HG03159 (cell line): ENCODE measurements around the gene SMIM44.
"Not testable (repeated sequence)": the region's sequence is repeated elsewhere in the genome, so short reads cannot be mapped to it uniquely, and the experiment has no call there.

Experiments used
- ATAC-seq: cut with Tn5 transposase; IDR thresholded peaks from one replicate; pipeline ENCODE4 v1.9.1; 2021; ENCODE audit warnings: mild to moderate bottlenecking, moderate library complexity; ENCODE audit not compliant: unreplicated experiment

The SMIM44 gene

GRCh38 chr19:3459089-3459881 is 24.0 kb downstream of the SMIM44 start:
- ATAC-seq: no peak

DNA sequence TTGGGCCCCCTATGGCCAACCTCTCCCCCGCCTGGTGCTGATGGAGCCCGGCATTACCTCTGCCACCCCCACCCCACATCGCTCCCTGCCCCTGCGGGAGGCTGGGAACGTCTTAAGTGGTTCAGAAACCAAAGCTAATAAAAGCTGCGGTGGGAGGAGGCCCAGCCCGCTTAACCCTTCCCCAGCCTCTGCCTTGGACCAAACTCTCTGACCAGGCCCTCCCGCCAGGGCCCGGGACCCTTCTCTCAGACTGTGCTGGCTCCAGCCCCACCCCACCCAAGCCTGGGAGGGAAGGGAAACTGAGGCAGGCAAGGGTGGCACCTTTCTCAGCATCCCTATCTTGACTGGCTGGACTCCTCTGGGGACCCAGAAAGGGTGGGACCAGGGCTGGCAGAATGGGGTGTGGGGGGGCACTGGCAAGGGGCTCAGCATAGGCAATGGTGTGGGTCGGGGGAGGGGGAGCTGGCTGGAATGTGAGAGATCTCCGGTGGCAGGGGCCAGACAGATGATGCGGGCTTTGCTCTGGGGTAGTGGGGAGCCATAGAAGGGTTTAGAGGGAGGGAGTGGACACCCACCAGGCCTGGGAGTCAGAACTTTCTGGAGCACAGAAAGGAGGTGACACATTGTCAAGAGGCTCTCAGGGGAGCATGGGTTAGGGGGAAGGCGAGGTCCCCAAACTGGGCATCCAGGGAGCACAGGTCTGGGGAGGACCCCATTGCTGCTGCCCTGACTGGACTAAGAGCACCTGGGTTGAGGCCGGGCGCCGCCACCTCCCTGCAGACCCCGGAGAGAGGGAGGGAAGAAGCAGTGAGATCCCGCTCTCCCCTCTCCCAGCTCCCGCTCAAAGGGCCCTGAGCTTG is 24.8 kb downstream of the SMIM44 start:
- no peak for ATAC-seq

DNA sequence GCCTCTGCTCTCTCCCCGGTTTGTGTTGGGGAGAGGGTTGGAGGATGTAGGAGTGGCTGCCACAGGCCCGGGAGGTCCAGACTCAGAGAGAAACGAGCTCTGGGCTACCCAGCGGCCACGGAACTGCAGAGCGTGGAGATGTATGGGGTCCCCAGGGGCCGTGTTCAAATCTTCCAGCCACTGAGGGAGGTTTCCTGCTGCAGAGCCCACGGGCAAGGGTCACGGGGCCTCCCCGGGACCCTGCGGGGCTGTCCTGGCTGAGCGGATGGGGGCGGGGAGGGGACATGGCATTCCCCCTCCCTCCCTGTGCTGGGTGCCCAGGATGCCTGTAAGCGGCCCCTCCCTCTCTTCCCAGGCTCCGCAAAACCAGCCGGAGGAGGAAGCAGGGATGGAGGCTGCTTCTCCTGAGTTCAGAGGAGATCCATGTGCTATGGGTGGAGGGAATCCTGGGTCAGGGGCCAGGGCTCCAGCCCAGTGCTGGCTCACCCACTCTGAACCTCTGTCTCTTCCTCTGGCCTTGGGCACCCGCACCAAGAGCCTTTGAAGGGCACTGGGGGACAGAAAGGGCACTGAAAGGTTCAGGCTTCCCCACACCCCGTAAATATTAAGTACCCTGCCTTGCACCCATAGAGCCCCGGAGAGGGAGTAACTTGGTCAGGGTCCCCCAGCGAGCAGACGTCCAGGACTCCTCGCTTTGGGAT is 25.6 kb downstream of the SMIM44 start:
- ATAC-seq: no peak

GRCh38 chr19:3456925-3457527 is 26.2 kb downstream of the SMIM44 start:
- ATAC-seq: no peak

- ATAC-seq: no peak
Observed at GRCh38 chr19:3455960-3456601, 27.2 kb downstream of the SMIM44 start.

DNA sequence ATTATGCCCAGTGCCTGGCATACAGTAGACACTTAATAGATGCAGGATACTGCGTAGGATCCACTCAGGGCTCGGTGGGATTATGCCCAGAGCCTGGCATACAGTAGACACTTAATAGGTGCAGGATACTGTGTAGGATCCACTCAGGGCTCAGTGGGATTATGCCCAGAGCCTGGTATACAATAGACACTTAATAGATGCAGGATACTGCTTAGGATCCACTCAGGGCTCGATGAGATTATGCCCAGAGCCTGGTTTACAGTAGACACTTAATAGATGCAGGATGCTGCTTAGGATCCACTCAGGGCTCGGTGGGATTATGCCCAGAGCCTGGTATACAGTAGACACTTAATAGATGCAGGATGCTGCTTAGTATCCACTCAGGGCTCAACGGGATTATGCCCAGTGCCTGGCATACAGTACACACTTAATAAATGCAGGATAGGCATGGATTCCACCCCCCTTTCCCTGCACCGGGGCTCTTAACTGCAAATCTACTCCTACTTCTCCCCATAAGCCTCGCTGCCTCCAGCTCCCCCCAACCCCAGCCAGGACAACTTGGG is 27.8 kb downstream of the SMIM44 start:
- ATAC-seq: no peak

- ATAC-seq: no peak
Observed at GRCh38 chr19:3454656-3455392, 28.4 kb downstream of the SMIM44 start.

DNA sequence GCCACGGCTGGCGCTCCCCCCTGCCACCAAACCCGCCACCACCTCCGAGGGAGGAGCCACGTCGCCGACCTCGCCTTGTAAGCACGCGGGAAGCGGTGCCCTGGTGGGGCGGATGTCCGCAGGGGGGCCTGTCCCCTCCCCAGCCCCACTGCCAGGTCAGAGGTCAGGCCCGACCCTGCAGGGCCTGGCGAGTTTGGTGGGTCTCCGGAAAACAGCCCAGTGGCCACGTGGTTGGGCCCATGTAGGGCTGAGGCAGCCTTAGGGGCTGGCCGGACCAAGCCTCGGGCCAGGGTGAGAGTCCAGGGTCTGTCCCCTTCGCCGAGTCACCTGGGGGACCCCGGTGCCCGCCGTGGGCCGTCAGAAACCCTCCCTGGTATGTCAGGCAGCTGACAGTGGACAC is 29.4 kb downstream of the SMIM44 start:
- ATAC-seq: no peak

- ATAC-seq: not testable (repeated sequence)
Observed at GRCh38 chr19:3452942-3453214, 30.4 kb downstream of the SMIM44 start.

DNA sequence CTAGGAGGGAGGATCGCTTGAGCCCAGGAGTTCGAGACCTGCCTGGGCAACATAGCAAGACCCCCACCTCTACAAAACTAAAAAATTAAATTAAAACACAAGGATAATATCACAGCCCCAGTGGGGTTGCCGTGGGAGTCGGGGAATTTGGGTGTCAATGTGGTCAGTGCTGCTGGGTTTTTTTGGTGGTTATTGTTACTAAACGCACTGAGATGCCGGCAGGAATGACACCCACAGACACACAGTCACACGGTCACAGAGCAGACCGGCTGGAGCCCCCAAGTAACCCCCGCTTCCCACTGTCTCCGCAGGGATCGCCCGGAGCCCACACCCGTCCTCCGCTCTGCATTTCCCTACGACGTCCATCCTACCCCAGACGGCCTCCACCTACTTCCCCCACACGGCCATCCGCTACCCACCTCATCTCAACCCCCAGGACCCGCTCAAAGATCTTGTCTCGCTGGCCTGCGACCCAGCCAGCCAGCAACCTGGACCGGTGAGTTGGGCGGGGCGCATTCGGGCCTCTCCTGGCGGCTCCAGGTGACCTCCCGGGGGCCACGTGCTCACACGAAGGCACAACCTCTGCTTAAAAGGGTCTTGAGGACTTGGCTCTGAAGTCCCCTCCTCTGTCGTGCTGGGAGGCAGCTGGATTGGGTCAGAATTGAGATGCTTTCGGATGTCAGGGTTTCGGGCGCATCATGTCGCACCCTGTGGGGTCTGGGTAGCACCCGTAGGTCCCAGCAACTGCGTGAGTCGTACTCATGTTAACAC is 30.9 kb downstream of the SMIM44 start:
- ATAC-seq: no peak

GRCh38 chr19:3451451-3451866 is 31.8 kb downstream of the SMIM44 start:
- no peak for ATAC-seq

GRCh38 chr19:3450796-3451411 is 32.3 kb downstream of the SMIM44 start:
- no peak for ATAC-seq

GRCh38 chr19:3448616-3449334 is 34.5 kb downstream of the SMIM44 start:
- ATAC-seq: no peak

- ATAC-seq: not testable (repeated sequence)
Observed at GRCh38 chr19:3446657-3447056, 36.6 kb downstream of the SMIM44 start.

GRCh38 chr19:3444695-3445234 is 38.5 kb downstream of the SMIM44 start:
- ATAC-seq: no peak

GRCh38 chr19:3443840-3444694 is 39.2 kb downstream of the SMIM44 start:
- no peak for ATAC-seq
